ENCODE data around the gene FGFRL1.
"Not testable (repeated sequence)": the region's sequence is repeated elsewhere in the genome, so short reads cannot be mapped to it uniquely, and the experiment has no call there.

FGFRL1 gene

GRCh38 chr4:973431-974397 lies 37.7 kb upstream of the FGFRL1 start, which contains the start of gene DGKQ:
Gene DGKQ (minus strand): TSS chr4:973569. CDS start chr4:973482, 87 bp downstream.
- peak; percentile 80 for DNase-seq (ENCODE audit: low read depth, low spot score)

- DNase-seq (ENCODE audit: low read depth, low spot score) = no peak
Observed at GRCh38 chr4:974668-975067, 36.8 kb upstream of the FGFRL1 start.

GRCh38 chr4:976016-976415 lies 35.4 kb upstream of the FGFRL1 start:
- not testable (repeated sequence) for DNase-seq (ENCODE audit: low read depth, low spot score)

GRCh38 chr4:978957-979701 lies 32.3 kb upstream of the FGFRL1 start:
- no peak for DNase-seq (ENCODE audit: low read depth, low spot score)

- no peak for DNase-seq (ENCODE audit: low read depth, low spot score)
Observed at GRCh38 chr4:982291-982690, 29.1 kb upstream of the FGFRL1 start.

DNA sequence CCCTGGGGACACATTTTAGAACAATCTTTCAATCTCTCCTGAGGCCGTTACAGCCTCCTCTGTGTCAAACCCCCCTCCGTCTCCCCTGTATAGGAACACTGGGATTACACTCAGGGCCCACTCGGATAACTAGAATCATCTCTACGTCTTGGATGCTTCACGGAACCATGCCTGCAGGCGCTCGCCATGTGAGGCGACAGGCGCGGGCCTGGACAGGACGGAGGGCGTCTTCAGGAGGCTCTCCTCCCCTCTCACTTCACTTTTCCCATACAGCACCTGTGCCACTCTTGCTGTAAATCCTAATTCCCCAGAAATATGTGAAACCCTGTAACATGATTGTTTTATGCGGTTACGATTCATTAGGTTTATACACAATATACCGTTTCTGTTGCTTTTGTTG lies 28.6 kb upstream of the FGFRL1 start:
- no peak for DNase-seq (ENCODE audit: low read depth, low spot score)

DNA sequence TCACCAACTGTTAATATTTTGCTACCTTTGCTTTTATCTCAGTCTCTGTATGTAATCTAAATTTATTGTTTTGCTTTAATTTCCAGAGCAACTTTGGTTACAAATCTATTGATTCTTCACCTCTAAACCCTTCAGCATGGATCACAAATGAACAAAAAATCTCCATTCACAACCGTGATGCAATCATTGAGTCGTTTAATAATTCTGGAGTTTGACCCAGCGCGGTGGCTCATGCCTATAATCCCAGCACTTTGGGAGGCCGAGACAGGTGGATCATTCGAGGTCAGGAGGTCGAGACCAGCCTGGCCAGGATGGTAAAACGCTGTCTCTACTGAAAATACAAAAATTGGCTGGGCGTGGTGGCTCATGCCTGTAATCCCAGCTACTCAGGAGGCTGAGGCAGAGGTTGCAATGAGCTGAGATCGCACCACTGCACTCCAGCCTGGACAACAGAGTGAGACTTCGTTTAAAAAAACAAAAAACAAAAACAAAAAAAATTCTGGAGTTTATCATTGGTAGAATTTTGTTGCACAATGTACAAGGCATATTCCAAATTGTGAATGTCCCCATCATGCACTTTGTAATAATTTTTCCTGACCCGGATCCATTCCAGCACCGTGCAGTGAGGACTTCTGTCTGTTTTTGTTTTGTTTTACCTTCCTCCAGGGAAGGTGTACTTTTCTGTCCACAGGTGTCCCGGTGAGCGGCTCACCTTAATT lies 26.9 kb upstream of the FGFRL1 start:
- no peak for DNase-seq (ENCODE audit: low read depth, low spot score)

GRCh38 chr4:985123-985830 lies 26.1 kb upstream of the FGFRL1 start:
- peak; percentile 41 for DNase-seq (ENCODE audit: low read depth, low spot score)

GRCh38 chr4:986428-986878 lies 25.0 kb upstream of the FGFRL1 start:
- DNase-seq (ENCODE audit: low read depth, low spot score) = no peak

- peak; percentile 72 for DNase-seq (ENCODE audit: low read depth, low spot score)
Observed at GRCh38 chr4:986879-987623, 24.4 kb upstream of the FGFRL1 start, which contains the start of gene IDUA. Gene IDUA (plus strand): TSS chr4:987044. CDS start chr4:987085, 41 bp downstream.

DNA sequence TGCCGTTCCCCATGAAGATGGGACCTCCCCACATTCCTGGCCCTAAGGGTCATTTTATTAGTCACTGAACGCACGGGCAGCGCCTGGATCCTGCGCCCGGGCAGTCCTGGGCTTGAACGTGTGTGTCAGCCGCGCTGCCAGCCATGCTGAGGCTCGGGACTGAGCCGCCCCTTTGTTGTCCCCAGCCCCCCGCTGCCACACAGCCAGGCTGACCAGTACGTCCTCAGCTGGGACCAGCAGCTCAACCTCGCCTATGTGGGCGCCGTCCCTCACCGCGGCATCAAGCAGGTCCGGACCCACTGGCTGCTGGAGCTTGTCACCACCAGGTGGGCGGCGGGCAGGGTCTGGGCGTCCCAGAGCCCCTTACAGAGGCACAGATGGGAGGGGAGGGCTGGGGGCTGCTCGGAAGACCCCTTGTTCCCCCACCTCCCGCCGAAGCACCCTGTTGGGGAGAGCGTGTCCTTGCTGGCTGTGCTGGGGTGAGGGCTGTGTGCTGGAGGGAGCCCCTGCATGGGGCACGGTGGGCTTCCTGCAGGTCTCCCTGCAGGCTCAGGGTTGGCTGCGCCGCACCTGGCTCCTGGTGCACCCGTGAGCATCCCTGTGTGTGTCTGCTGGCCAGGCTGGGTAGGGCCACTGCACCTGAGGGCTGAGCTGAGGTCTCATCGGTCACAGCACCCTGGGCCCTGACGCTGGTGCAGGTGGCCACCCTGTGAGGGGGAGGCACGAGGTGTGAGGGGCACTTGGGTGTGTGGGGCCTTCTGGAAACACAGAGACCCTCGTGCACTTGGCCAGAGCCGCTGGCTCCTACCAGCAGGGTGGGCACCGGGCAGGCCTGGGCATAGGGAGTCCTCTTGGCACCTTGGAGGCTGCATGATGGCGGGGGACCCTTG lies 23.6 kb upstream of the FGFRL1 start:
- no peak for DNase-seq (ENCODE audit: low read depth, low spot score)

- no peak for DNase-seq (ENCODE audit: low read depth, low spot score)
Observed at GRCh38 chr4:988726-989721, 22.4 kb upstream of the FGFRL1 start.

GRCh38 chr4:989722-990471 lies 21.5 kb upstream of the FGFRL1 start:
- DNase-seq (ENCODE audit: low read depth, low spot score) = no peak

DNA sequence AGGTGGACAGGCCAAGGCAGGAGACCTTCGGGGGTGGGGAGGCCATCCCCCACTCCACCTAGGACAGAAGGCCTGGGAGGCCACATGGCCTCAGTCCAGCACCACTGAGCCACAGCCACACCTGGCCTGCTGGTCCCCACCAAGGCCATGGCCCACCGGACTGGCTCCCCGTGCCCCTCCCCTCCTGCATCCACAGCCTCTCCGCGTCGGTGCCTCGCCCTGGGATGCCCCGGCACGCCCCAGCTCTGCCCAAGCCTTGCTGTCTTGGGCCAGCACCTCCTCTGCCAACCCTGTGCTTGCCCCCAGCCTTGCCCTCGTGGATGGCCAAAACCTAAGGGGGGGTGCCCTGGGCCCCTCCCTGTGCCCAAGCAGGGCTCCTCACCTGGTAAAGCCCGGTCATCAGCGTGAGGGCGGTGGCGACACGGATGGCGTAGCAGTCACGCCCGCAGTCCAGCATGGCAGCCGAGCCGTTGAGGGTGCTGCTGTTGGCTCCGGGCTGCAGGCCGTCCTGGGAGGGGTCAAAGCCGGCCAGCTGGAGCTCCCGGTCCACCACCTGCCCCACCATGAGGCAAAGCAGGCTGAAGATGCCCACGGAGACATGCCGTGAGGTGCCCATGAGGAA lies 20.6 kb upstream of the FGFRL1 start:
- no peak for DNase-seq (ENCODE audit: low read depth, low spot score)

- no peak for DNase-seq (ENCODE audit: low read depth, low spot score)
Observed at GRCh38 chr4:991451-992296, 19.8 kb upstream of the FGFRL1 start.
